Measurements from ENCODE around the gene MYL7. TPM values are rescaled to one million over a fixed set of nuclear protein-coding genes. Genes with fewer than 3 reads are reported as not detected.

Gene MYL7
- polyA plus RNA-seq, 4 donors: 0.21 to 13.5 (median 0.36) TPM; not detected in 1

- H3K4me1 ChIP-seq (ENCODE audit: control insufficient read depth in 3 of 3, insufficient read depth in 2 of 3, low read depth in 1 of 3, low read length in 2 of 3): peaks cover 0 to 3% (median 0%) of the 10 kb centered on the region in 3 donors
- WGBS, 3 donors: 89 to 94% (median 91%) methylated on average over 13 to 18 of the region's 18 CpGs
- H3K27ac ChIP-seq (ENCODE audit: low read depth in 1 of 3, low read length in 2 of 3): no peak overlapping the region
- H3K4me3 ChIP-seq (ENCODE audit: low read depth in 1 of 3, low read length in 3 of 3): no peak overlapping the region
- DNase-seq (no peak), FAIRE-seq (no peak)
- H3K27me3 ChIP-seq (ENCODE audit: control insufficient read depth in 3 of 3, insufficient read depth in 3 of 3, low read length in 3 of 3): peaks cover 0 to 25% (median 4%) of the 10 kb centered on the region in 3 donors
- no peaks in the 10 kb centered on the region for H3K9me3 ChIP-seq (ENCODE audit: control insufficient read depth in 2 of 2, insufficient read depth in 1 of 2, low read depth in 1 of 2, low read length in 1 of 2)
- peaks cover 0 to 36% (median 3%) of the 10 kb centered on the region in 3 donors for H3K36me3 ChIP-seq (ENCODE audit: control insufficient read depth in 3 of 3, insufficient read depth in 2 of 3, low read depth in 1 of 3, low read length in 3 of 3)
Observed at GRCh38 chr7:44109991-44110390, 31.1 kb downstream of the MYL7 start.

- H3K36me3 ChIP-seq (ENCODE audit: control insufficient read depth in 3 of 3, insufficient read depth in 2 of 3, low read depth in 1 of 3, low read length in 3 of 3): peaks cover 0 to 27% (median 3%) of the 10 kb centered on the region in 3 donors
- peaks cover 0 to 3% (median 0%) of the 10 kb centered on the region in 3 donors for H3K4me1 ChIP-seq (ENCODE audit: control insufficient read depth in 3 of 3, insufficient read depth in 2 of 3, low read depth in 1 of 3, low read length in 2 of 3)
- peaks cover 0 to 32% (median 4%) of the 10 kb centered on the region in 3 donors for H3K27me3 ChIP-seq (ENCODE audit: control insufficient read depth in 3 of 3, insufficient read depth in 3 of 3, low read length in 3 of 3)
- H3K9me3 ChIP-seq (ENCODE audit: control insufficient read depth in 2 of 2, insufficient read depth in 1 of 2, low read depth in 1 of 2, low read length in 1 of 2): no peaks in the 10 kb centered on the region
- 86 to 87% (median 86%) methylated on average over 17 to 21 of the region's 21 CpGs for WGBS, 3 donors
- FAIRE-seq (no peak), DNase-seq (no peak)
- H3K4me3 ChIP-seq (ENCODE audit: low read depth in 1 of 3, low read length in 3 of 3): no peak overlapping the region
- no peak overlapping the region for H3K27ac ChIP-seq (ENCODE audit: low read depth in 1 of 3, low read length in 2 of 3)
Observed at GRCh38 chr7:44108768-44109750, 32.1 kb downstream of the MYL7 start.

- no peak overlapping the region for H3K4me3 ChIP-seq (ENCODE audit: low read depth in 1 of 3, low read length in 3 of 3)
- WGBS, 3 donors: 82 to 85% (median 85%) methylated on average over 21 of the region's 21 CpGs
- no peaks in the 10 kb centered on the region for H3K9me3 ChIP-seq (ENCODE audit: control insufficient read depth in 2 of 2, insufficient read depth in 1 of 2, low read depth in 1 of 2, low read length in 1 of 2)
- no peak overlapping the region for H3K27ac ChIP-seq (ENCODE audit: low read depth in 1 of 3, low read length in 2 of 3)
- H3K27me3 ChIP-seq (ENCODE audit: control insufficient read depth in 3 of 3, insufficient read depth in 3 of 3, low read length in 3 of 3): peaks cover 0 to 39% (median 4%) of the 10 kb centered on the region in 3 donors
- DNase-seq (no peak), FAIRE-seq (no peak)
- peaks cover 0 to 21% (median 3%) of the 10 kb centered on the region in 3 donors for H3K36me3 ChIP-seq (ENCODE audit: control insufficient read depth in 3 of 3, insufficient read depth in 2 of 3, low read depth in 1 of 3, low read length in 3 of 3)
- peaks cover 0 to 2% (median 0%) of the 10 kb centered on the region in 3 donors for H3K4me1 ChIP-seq (ENCODE audit: control insufficient read depth in 3 of 3, insufficient read depth in 2 of 3, low read depth in 1 of 3, low read length in 2 of 3)
Observed at GRCh38 chr7:44107961-44108767, 33.0 kb downstream of the MYL7 start.

GRCh38 chr7:44107116-44107960 is 33.8 kb downstream of the MYL7 start:
- no peaks in the 10 kb centered on the region for H3K4me1 ChIP-seq (ENCODE audit: control insufficient read depth in 3 of 3, insufficient read depth in 2 of 3, low read depth in 1 of 3, low read length in 2 of 3)
- no peak for DNase-seq
- no peak for FAIRE-seq
- no peak overlapping the region for H3K27ac ChIP-seq (ENCODE audit: low read depth in 1 of 3, low read length in 2 of 3)
- H3K36me3 ChIP-seq (ENCODE audit: control insufficient read depth in 3 of 3, insufficient read depth in 2 of 3, low read depth in 1 of 3, low read length in 3 of 3): peaks cover 0 to 16% (median 3%) of the 10 kb centered on the region in 3 donors
- H3K27me3 ChIP-seq (ENCODE audit: control insufficient read depth in 3 of 3, insufficient read depth in 3 of 3, low read length in 3 of 3): peaks cover 0 to 39% (median 4%) of the 10 kb centered on the region in 3 donors
- H3K9me3 ChIP-seq (ENCODE audit: control insufficient read depth in 2 of 2, insufficient read depth in 1 of 2, low read depth in 1 of 2, low read length in 1 of 2): no peaks in the 10 kb centered on the region
- 89 to 92% (median 90%) methylated on average over 18 of the region's 18 CpGs for WGBS, 3 donors
- H3K4me3 ChIP-seq (ENCODE audit: low read depth in 1 of 3, low read length in 3 of 3): no peak overlapping the region

GRCh38 chr7:44106311-44107065 is 34.6 kb downstream of the MYL7 start:
- Histone ChIP-seq H3K27me3 (ENCODE audit: control insufficient read depth in 3 of 3, insufficient read depth in 3 of 3, low read length in 3 of 3) (peaks cover 0 to 33% (median 4%) of the 10 kb centered on the region in 3 donors), H3K27ac (ENCODE audit: low read depth in 1 of 3, low read length in 2 of 3) (no peak overlapping the region), H3K36me3 (ENCODE audit: control insufficient read depth in 3 of 3, insufficient read depth in 2 of 3, low read depth in 1 of 3, low read length in 3 of 3) (peaks cover 0 to 10% (median 3%) of the 10 kb centered on the region in 3 donors), H3K9me3 (ENCODE audit: control insufficient read depth in 2 of 2, insufficient read depth in 1 of 2, low read depth in 1 of 2, low read length in 1 of 2) (no peaks in the 10 kb centered on the region), H3K4me3 (ENCODE audit: low read depth in 1 of 3, low read length in 3 of 3) (no peak overlapping the region), H3K4me1 (ENCODE audit: control insufficient read depth in 3 of 3, insufficient read depth in 2 of 3, low read depth in 1 of 3, low read length in 2 of 3) (no peaks in the 10 kb centered on the region)
- DNase-seq (no peak), FAIRE-seq (no peak)
- 75 to 87% (median 79%) methylated on average over 9 to 10 of the region's 10 CpGs for WGBS, 3 donors

GRCh38 chr7:44105832-44106231 is 35.3 kb downstream of the MYL7 start:
- FAIRE-seq (no peak), DNase-seq (no peak)
- Histone ChIP-seq H3K9me3 (ENCODE audit: control insufficient read depth in 2 of 2, insufficient read depth in 1 of 2, low read depth in 1 of 2, low read length in 1 of 2) (no peaks in the 10 kb centered on the region), H3K4me3 (ENCODE audit: low read depth in 1 of 3, low read length in 3 of 3) (no peak overlapping the region), H3K36me3 (ENCODE audit: control insufficient read depth in 3 of 3, insufficient read depth in 2 of 3, low read depth in 1 of 3, low read length in 3 of 3) (peaks cover 0 to 10% (median 3%) of the 10 kb centered on the region in 3 donors), H3K27me3 (ENCODE audit: control insufficient read depth in 3 of 3, insufficient read depth in 3 of 3, low read length in 3 of 3) (peaks cover 0 to 33% (median 4%) of the 10 kb centered on the region in 3 donors), H3K27ac (ENCODE audit: low read depth in 1 of 3, low read length in 2 of 3) (peak overlapping the region in 1 of 3 donors; percentile 33), H3K4me1 (ENCODE audit: control insufficient read depth in 3 of 3, insufficient read depth in 2 of 3, low read depth in 1 of 3, low read length in 2 of 3) (no peaks in the 10 kb centered on the region)
- WGBS, 3 donors: 73 to 87% (median 86%) methylated on average over 2 of the region's 2 CpGs
